ENCODE measurements around the gene TARS3.

The TARS3 gene

GRCh38 chr15:101623367-101624304 is 100.6 kb downstream of the TARS3 start:
- Histone ChIP-seq H3K27me3 (ENCODE audit: insufficient read depth, low read length, poor library complexity, severe bottlenecking) (no peaks in the 10 kb centered on the region), H3K4me2 (ENCODE audit: low read depth, low read length, poor library complexity, severe bottlenecking) (no peak overlapping the region), H4K20me1 (ENCODE audit: insufficient read depth, low read length, poor library complexity, severe bottlenecking) (no peaks in the 10 kb centered on the region), H3K9me2 (replicated peaks; ENCODE audit: low read depth, low read length) (no peaks in the 10 kb centered on the region), H3K4me3 (ENCODE audit: low read length, poor library complexity, severe bottlenecking) (no peak overlapping the region), H3K4me1 (ENCODE audit: insufficient read depth, low read length, poor library complexity, severe bottlenecking) (peaks cover 25% of the 10 kb centered on the region), H3K9me3 (ENCODE audit: insufficient read depth, low read depth, low read length) (peaks cover 5% of the 10 kb centered on the region; the same call in 1 of the 2 replicates), H3F3A (ENCODE audit: low read depth) (no peaks in the 10 kb centered on the region), H3K36me3 (ENCODE audit: insufficient read depth, low read length) (no peaks in the 10 kb centered on the region), H3K9ac (ENCODE audit: low read depth, low read length, poor library complexity, severe bottlenecking) (no peak overlapping the region), H2AFZ (ENCODE audit: low read length) (no peak overlapping the region), H3K79me2 (ENCODE audit: insufficient read depth, low read length) (no peaks in the 10 kb centered on the region)
- TF ChIP-seq CTCF (conservative IDR thresholded peaks at IDR 0.05; ENCODE audit: low read length) (no peak), EZH2phosphoT487 (IDR thresholded peaks at IDR 0.05; ENCODE audit: borderline replicate concordance) (no peak)

GRCh38 chr15:101621961-101622360 is 102.3 kb downstream of the TARS3 start:
- no peaks in the 10 kb centered on the region for H3K79me2 ChIP-seq (ENCODE audit: insufficient read depth, low read length)
- H4K20me1 ChIP-seq (ENCODE audit: insufficient read depth, low read length, poor library complexity, severe bottlenecking), result no peaks in the 10 kb centered on the region
- peaks cover 29% of the 10 kb centered on the region for H3K4me1 ChIP-seq (ENCODE audit: insufficient read depth, low read length, poor library complexity, severe bottlenecking)
- H3K9ac ChIP-seq (ENCODE audit: low read depth, low read length, poor library complexity, severe bottlenecking), result no peak overlapping the region
- H3K9me2 ChIP-seq (replicated peaks; ENCODE audit: low read depth, low read length), result no peaks in the 10 kb centered on the region
- no peak overlapping the region for H2AFZ ChIP-seq (ENCODE audit: low read length)
- TF ChIP-seq EZH2phosphoT487 (IDR thresholded peaks at IDR 0.05; ENCODE audit: borderline replicate concordance) (no peak), CTCF (conservative IDR thresholded peaks at IDR 0.05; ENCODE audit: low read length) (no peak)
- no peaks in the 10 kb centered on the region for H3K36me3 ChIP-seq (ENCODE audit: insufficient read depth, low read length)
- no peaks in the 10 kb centered on the region for H3F3A ChIP-seq (ENCODE audit: low read depth)
- peaks cover 5% of the 10 kb centered on the region; the same call in 1 of the 2 replicates for H3K9me3 ChIP-seq (ENCODE audit: insufficient read depth, low read depth, low read length)
- no peak overlapping the region for H3K4me2 ChIP-seq (ENCODE audit: low read depth, low read length, poor library complexity, severe bottlenecking)
- no peak overlapping the region for H3K4me3 ChIP-seq (ENCODE audit: low read length, poor library complexity, severe bottlenecking)
- no peaks in the 10 kb centered on the region for H3K27me3 ChIP-seq (ENCODE audit: insufficient read depth, low read length, poor library complexity, severe bottlenecking)

- no peaks in the 10 kb centered on the region for H3K79me2 ChIP-seq (ENCODE audit: insufficient read depth, low read length)
- no peak overlapping the region for H2AFZ ChIP-seq (ENCODE audit: low read length)
- H4K20me1 ChIP-seq (ENCODE audit: insufficient read depth, low read length, poor library complexity, severe bottlenecking), result no peaks in the 10 kb centered on the region
- H3K4me3 ChIP-seq (ENCODE audit: low read length, poor library complexity, severe bottlenecking), result no peak overlapping the region
- H3K9ac ChIP-seq (ENCODE audit: low read depth, low read length, poor library complexity, severe bottlenecking), result no peak overlapping the region
- no peaks in the 10 kb centered on the region for H3F3A ChIP-seq (ENCODE audit: low read depth)
- H3K4me1 ChIP-seq (ENCODE audit: insufficient read depth, low read length, poor library complexity, severe bottlenecking), result peaks cover 29% of the 10 kb centered on the region
- H3K4me2 ChIP-seq (ENCODE audit: low read depth, low read length, poor library complexity, severe bottlenecking), result no peak overlapping the region
- H3K9me3 ChIP-seq (ENCODE audit: insufficient read depth, low read depth, low read length), result peaks cover 5% of the 10 kb centered on the region; the same call in 1 of the 2 replicates
- no peaks in the 10 kb centered on the region for H3K36me3 ChIP-seq (ENCODE audit: insufficient read depth, low read length)
- TF ChIP-seq EZH2phosphoT487 (IDR thresholded peaks at IDR 0.05; ENCODE audit: borderline replicate concordance) (no peak), CTCF (conservative IDR thresholded peaks at IDR 0.05; ENCODE audit: low read length) (no peak)
- no peaks in the 10 kb centered on the region for H3K9me2 ChIP-seq (replicated peaks; ENCODE audit: low read depth, low read length)
- H3K27me3 ChIP-seq (ENCODE audit: insufficient read depth, low read length, poor library complexity, severe bottlenecking), result no peaks in the 10 kb centered on the region
These were observed 103.6 kb downstream of the TARS3 start for GRCh38 chr15:101620671-101621070.
